PC-3 (cell line): ENCODE measurements around the gene CD28.

ENCODE experiments used
- EZH2 ChIP-seq: fragments of 300-600 bp; sonication (generic); IDR thresholded peaks from one replicate; pipeline ENCODE4 v1.6.1; 2017; ENCODE audit warnings: antibody characterized with exemption, mild to moderate bottlenecking, low read length; ENCODE audit not compliant: unreplicated experiment
- TF ChIP-seq, protein P1 (sequence below): fragments of 300-600 bp; sonication (generic); conservative IDR thresholded peaks from 2 replicates; pipeline ENCODE4 v1.5.1; 2017; ENCODE audit warnings: antibody characterized with exemption, low read depth, mild to moderate bottlenecking, low read length

DNA sequence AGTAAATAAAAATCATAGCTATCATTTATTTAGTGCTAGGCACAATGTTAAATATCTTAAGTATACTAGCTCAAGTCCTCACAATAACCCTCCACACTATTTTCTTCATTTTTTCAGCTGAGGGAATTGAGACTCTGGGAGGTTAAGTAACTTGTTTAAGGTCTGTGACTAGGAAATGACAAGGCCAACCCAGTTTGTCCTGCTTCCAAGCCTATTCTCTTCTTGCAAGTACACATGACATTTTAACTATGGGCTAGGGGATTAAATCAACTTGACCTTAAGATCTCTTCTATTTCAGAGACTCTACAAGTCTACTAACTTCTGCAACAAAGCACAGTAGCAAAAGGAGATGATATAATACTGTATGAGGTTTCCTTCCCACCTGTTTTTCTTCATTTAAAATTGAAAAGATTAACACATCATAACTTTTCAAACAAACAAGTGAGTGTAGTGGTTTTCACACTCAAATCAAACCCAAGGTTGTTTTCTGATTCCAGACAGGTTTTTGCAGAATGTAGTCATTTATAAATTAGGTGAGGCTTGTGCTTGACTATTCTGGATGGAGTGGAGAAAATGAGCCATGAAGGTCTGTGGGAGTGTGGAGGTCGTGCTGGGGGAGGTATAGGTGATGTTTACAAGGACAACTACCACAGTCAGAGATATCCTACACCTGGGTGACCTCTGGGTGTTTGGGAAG, 57.0 kb downstream of the CD28 start:
- TF ChIP-seq, protein P1, sequence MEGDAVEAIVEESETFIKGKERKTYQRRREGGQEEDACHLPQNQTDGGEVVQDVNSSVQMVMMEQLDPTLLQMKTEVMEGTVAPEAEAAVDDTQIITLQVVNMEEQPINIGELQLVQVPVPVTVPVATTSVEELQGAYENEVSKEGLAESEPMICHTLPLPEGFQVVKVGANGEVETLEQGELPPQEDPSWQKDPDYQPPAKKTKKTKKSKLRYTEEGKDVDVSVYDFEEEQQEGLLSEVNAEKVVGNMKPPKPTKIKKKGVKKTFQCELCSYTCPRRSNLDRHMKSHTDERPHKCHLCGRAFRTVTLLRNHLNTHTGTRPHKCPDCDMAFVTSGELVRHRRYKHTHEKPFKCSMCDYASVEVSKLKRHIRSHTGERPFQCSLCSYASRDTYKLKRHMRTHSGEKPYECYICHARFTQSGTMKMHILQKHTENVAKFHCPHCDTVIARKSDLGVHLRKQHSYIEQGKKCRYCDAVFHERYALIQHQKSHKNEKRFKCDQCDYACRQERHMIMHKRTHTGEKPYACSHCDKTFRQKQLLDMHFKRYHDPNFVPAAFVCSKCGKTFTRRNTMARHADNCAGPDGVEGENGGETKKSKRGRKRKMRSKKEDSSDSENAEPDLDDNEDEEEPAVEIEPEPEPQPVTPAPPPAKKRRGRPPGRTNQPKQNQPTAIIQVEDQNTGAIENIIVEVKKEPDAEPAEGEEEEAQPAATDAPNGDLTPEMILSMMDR = no peak
- no peak for TF ChIP-seq EZH2
